ENCODE data around the gene SCP2.
"Not testable (repeated sequence)": the region's sequence is repeated elsewhere in the genome, so short reads cannot be mapped to it uniquely, and the experiment has no call there.

SCP2 gene

GRCh38 chr1:53001128-53001527 is 74.1 kb downstream of the SCP2 start:
- no peak overlapping the region for H3K4me3 ChIP-seq
- H3K36me3 ChIP-seq = peaks cover 16% of the 10 kb centered on the region; the same call in 1 of the 2 replicates
- H4K20me1 ChIP-seq = no peaks in the 10 kb centered on the region
- no peaks in the 10 kb centered on the region for H3K4me1 ChIP-seq
- TF ChIP-seq Cebpa-rat (IDR thresholded peaks at IDR 0.05) = no peak
- H3K9me3 ChIP-seq = peaks cover 8% of the 10 kb centered on the region; the same call in 1 of the 2 replicates
- H3K27ac ChIP-seq = no peak overlapping the region
- no peak overlapping the region for H3K9ac ChIP-seq
- H3K4me2 ChIP-seq = no peak overlapping the region
- H3K27me3 ChIP-seq = no peaks in the 10 kb centered on the region

- not testable (repeated sequence) for H3K4me2 ChIP-seq, H3K9ac ChIP-seq, H4K20me1 ChIP-seq, H3K4me3 ChIP-seq, H3K27me3 ChIP-seq, H3K9me3 ChIP-seq, H3K4me1 ChIP-seq, H3K27ac ChIP-seq
- H3K36me3 ChIP-seq = peaks cover 16% of the 10 kb centered on the region; the same call in 1 of the 2 replicates
Measured at GRCh38 chr1:53006612-53007011, 79.5 kb downstream of the SCP2 start.

DNA sequence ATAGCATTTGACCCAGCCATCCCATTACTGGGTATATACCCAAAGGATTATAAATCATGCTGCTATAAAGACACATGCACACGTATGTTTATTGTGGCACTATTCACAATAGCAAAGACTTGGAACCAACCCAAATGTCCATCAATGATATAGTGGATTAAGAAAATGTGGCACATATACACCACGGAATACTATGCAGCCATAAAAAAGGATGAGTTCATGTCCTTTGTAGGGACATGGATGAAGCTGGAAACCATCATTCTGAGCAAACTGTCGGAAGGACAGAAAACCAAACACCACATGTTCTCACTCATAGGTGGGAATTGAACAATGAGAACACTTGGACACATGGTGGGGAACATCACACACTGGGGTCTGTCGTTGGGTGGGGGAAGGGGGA is 83.2 kb downstream of the SCP2 start:
- H3K4me3 ChIP-seq, H3K4me2 ChIP-seq, H3K27ac ChIP-seq, H4K20me1 ChIP-seq, H3K9me3 ChIP-seq, H3K27me3 ChIP-seq, H3K36me3 ChIP-seq, H3K9ac ChIP-seq, H3K4me1 ChIP-seq: not testable (repeated sequence)

DNA sequence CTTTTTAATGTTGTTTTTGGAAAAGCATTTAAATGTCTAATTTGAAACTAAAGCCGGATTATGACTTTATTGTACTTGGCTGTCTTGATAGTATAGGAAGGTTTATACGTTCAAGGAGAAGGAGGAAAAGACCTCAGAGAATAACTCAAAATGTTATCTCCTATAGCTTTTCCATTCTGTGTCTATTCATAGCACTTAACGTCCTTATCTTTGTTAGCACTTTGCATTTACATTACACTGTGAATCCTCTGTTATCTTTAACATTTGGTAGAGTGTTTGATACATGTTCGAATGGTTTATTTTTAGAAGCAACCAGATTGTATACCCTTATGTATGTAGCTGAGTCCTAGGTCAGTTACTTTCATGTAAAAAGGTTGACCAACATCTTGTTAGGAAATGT is 84.1 kb downstream of the SCP2 start:
- Histone ChIP-seq H3K4me3 (no peak overlapping the region), H3K9ac (no peak overlapping the region), H4K20me1 (no peaks in the 10 kb centered on the region), H3K27ac (no peak overlapping the region), H3K4me1 (peaks cover 15% of the 10 kb centered on the region), H3K4me2 (no peak overlapping the region), H3K9me3 (no peaks in the 10 kb centered on the region), H3K36me3 (no peaks in the 10 kb centered on the region), H3K27me3 (no peaks in the 10 kb centered on the region)
- no peak for TF ChIP-seq Cebpa-rat (IDR thresholded peaks at IDR 0.05)

DNA sequence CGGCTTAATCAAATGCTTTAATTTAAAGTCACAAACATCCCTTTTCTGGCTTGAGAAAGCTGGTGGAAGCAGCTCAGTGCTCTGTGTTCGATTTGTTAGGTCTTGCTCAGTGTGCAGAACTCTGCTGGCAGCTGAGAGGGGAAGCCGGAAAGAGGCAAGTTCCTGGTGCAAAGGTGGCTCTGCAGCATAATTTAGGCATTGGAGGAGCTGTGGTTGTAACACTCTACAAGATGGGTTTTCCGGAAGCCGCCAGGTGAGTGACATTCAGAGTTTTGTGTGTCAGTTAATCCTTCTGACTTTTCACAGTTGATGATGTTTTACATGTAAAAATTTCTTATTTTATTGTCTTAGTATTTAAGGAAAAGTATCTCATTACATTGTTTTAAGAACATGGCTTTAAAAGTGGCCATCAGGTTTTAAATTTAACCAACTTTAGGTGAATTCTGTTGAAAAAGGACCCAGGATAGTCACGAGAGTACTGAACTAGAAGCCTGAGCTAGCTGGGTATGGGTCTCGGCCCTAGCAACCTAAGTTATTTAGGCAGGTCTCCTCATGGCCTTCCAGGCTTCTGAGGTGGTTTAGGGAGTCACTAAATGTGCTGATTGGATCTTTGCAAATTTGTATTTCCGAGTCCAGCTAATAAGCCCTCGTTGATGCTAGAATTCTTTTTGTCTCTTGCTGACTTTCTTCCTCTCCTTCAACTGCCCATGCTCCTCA is 87.9 kb downstream of the SCP2 start:
- H3K9ac ChIP-seq = peak overlapping the region; percentile 79
- H3K36me3 ChIP-seq = peaks cover 10% of the 10 kb centered on the region
- H3K27me3 ChIP-seq = no peaks in the 10 kb centered on the region
- peak overlapping the region; percentile 77 for H3K4me3 ChIP-seq
- TF ChIP-seq Cebpa-rat (IDR thresholded peaks at IDR 0.05) = no peak
- peak overlapping the region; percentile 93 for H3K4me2 ChIP-seq
- H4K20me1 ChIP-seq = no peaks in the 10 kb centered on the region
- H3K4me1 ChIP-seq = peaks cover 22% of the 10 kb centered on the region
- 0 out of 2 replicates have a peak overlapping the region, but pooled peaks have one; percentile 47 for H3K27ac ChIP-seq
- no peaks in the 10 kb centered on the region for H3K9me3 ChIP-seq

DNA sequence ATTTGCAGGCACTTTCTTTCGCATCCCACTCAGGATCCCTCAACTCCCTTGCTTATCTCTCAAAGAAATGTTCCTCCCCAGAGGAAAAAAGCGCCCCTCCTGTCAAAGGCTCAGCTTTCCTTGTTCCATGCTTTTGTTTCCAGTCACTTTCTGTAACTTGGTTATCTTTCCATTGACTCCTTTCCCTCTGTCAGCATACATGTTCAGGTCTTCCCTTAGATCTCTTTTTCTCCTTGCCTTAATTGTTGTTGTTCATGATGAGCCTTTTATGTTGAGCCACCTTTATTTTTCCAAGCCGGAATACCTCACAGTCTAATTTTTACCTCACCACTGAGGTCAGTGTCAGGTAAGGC is 88.4 kb downstream of the SCP2 start:
- H3K4me3 ChIP-seq = peak overlapping the region; percentile 77
- H3K4me1 ChIP-seq = peaks cover 22% of the 10 kb centered on the region
- H3K27me3 ChIP-seq = no peaks in the 10 kb centered on the region
- peak overlapping the region; percentile 93 for H3K4me2 ChIP-seq
- H3K36me3 ChIP-seq = peaks cover 10% of the 10 kb centered on the region
- TF ChIP-seq Cebpa-rat (IDR thresholded peaks at IDR 0.05) = no peak
- no peaks in the 10 kb centered on the region for H3K9me3 ChIP-seq
- H3K27ac ChIP-seq = 0 out of 2 replicates have a peak overlapping the region, but pooled peaks have one; percentile 47
- peak overlapping the region; percentile 79 for H3K9ac ChIP-seq
- no peaks in the 10 kb centered on the region for H4K20me1 ChIP-seq

GRCh38 chr1:53016705-53017104 is 89.6 kb downstream of the SCP2 start:
- Histone ChIP-seq H3K36me3 (peaks cover 18% of the 10 kb centered on the region), H3K9ac (no peak overlapping the region), H3K4me2 (peak overlapping the region; percentile 93), H4K20me1 (no peaks in the 10 kb centered on the region), H3K4me3 (no peak overlapping the region), H3K27me3 (no peaks in the 10 kb centered on the region), H3K4me1 (peaks cover 22% of the 10 kb centered on the region), H3K9me3 (no peaks in the 10 kb centered on the region), H3K27ac (no peak overlapping the region)
- no peak for TF ChIP-seq Cebpa-rat (IDR thresholded peaks at IDR 0.05)

GRCh38 chr1:53020588-53020987 is 93.5 kb downstream of the SCP2 start:
- no peak overlapping the region for H3K4me2 ChIP-seq
- H3K27ac ChIP-seq = no peak overlapping the region
- no peak for TF ChIP-seq Cebpa-rat (IDR thresholded peaks at IDR 0.05)
- H3K9me3 ChIP-seq = no peaks in the 10 kb centered on the region
- peaks cover 11% of the 10 kb centered on the region for H4K20me1 ChIP-seq
- no peak overlapping the region for H3K4me3 ChIP-seq
- H3K4me1 ChIP-seq = peaks cover 13% of the 10 kb centered on the region
- H3K27me3 ChIP-seq = no peaks in the 10 kb centered on the region
- H3K36me3 ChIP-seq = peaks cover 18% of the 10 kb centered on the region
- H3K9ac ChIP-seq = no peak overlapping the region

DNA sequence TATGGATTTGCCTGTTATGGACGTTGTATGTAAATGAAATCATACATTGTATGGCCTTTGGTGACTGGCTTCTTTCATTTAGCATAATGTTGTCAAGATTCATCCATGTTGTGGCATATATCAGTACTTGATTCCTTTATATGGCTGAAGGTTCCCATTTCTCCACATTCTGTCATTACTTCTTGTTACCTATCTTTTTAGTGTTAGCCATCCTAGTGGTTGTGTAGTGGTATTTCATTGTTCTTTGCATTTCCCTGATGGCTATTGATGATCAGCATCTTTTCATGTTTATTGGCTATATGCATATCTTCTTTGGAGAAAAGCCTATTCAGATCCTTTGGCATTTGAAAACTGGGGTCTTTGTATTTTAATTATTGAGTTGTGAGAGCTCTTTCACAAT is 95.1 kb downstream of the SCP2 start:
- H3K9me3 ChIP-seq = no peaks in the 10 kb centered on the region
- no peaks in the 10 kb centered on the region for H3K27me3 ChIP-seq
- peaks cover 24% of the 10 kb centered on the region for H4K20me1 ChIP-seq
- H3K4me1 ChIP-seq = no peaks in the 10 kb centered on the region
- H3K27ac ChIP-seq = no peak overlapping the region
- TF ChIP-seq Cebpa-rat (IDR thresholded peaks at IDR 0.05) = no peak
- H3K4me2 ChIP-seq = no peak overlapping the region
- no peak overlapping the region for H3K9ac ChIP-seq
- H3K4me3 ChIP-seq = no peak overlapping the region
- peaks cover 29% of the 10 kb centered on the region for H3K36me3 ChIP-seq

GRCh38 chr1:53023546-53023945 is 96.5 kb downstream of the SCP2 start:
- Histone ChIP-seq H3K36me3 (peaks cover 24% of the 10 kb centered on the region), H3K4me3 (no peak overlapping the region), H4K20me1 (peaks cover 24% of the 10 kb centered on the region), H3K27me3 (no peaks in the 10 kb centered on the region), H3K4me2 (no peak overlapping the region), H3K9me3 (no peaks in the 10 kb centered on the region), H3K4me1 (no peaks in the 10 kb centered on the region), H3K9ac (no peak overlapping the region), H3K27ac (no peak overlapping the region)
- no peak for TF ChIP-seq Cebpa-rat (IDR thresholded peaks at IDR 0.05)

- no peaks in the 10 kb centered on the region for H3K9me3 ChIP-seq
- no peak overlapping the region for H3K27ac ChIP-seq
- H3K4me3 ChIP-seq = no peak overlapping the region
- H3K27me3 ChIP-seq = no peaks in the 10 kb centered on the region
- H3K9ac ChIP-seq = no peak overlapping the region
- H3K36me3 ChIP-seq = peaks cover 30% of the 10 kb centered on the region
- peaks cover 24% of the 10 kb centered on the region for H4K20me1 ChIP-seq
- H3K4me2 ChIP-seq = no peak overlapping the region
- no peak for TF ChIP-seq Cebpa-rat (IDR thresholded peaks at IDR 0.05)
- no peaks in the 10 kb centered on the region for H3K4me1 ChIP-seq
Measured at GRCh38 chr1:53024117-53024516, 97.0 kb downstream of the SCP2 start.

All from BLaER1 (cell line).